ENCODE measurements around the gene LY6G5B. TPM values are rescaled to one million over a fixed set of nuclear protein-coding genes. Genes with fewer than 3 reads are reported as not detected.
A peak's percentile ranks its signal among the peaks of the same experiment; 100 is the strongest.

LY6G5B gene
- total RNA-seq, 1 donor from 2014 or later, result 12.6 TPM

GRCh38 chr6:31677955-31678354, 8.2 kb downstream of the LY6G5B start:
- DNase-seq (no peak), ATAC-seq (no peak)
- peaks cover 20% of the 10 kb centered on the region for H3K4me1 ChIP-seq
- no peak overlapping the region for H3K27ac ChIP-seq
- peaks cover 5% of the 10 kb centered on the region for H3K36me3 ChIP-seq
- no peak overlapping the region for H3K4me3 ChIP-seq
- no peaks in the 10 kb centered on the region for H3K9me3 ChIP-seq
- no peaks in the 10 kb centered on the region for H3K27me3 ChIP-seq
- intact Hi-C loops (cut with DNase I), result no loop called here
- TF ChIP-seq CTCF (IDR thresholded peaks at IDR 0.05), result no peak

- DNase-seq, result peak; percentile 90
- Histone ChIP-seq H3K4me1 (peaks cover 21% of the 10 kb centered on the region), H3K4me3 (peak within 1 kb of the TSS; percentile 71), H3K27ac (peak within 1 kb of the TSS; percentile 75), H3K9me3 (no peaks in the 10 kb centered on the region), H3K27me3 (no peaks in the 10 kb centered on the region), H3K36me3 (no peaks in the 10 kb centered on the region)
- peak; percentile 79 for TF ChIP-seq CTCF (IDR thresholded peaks at IDR 0.05)
- peak; percentile 91 for ATAC-seq
- intact Hi-C loops (cut with DNase I), result no loop called here
These were observed 10.7 kb downstream of the LY6G5B start, which contains the start of gene LY6G5C for GRCh38 chr6:31680226-31681134. TSS of gene LY6G5C (minus strand) at chr6:31681067. CDS start at chr6:31680373, 694 bp downstream.

GRCh38 chr6:31681135-31681671, 11.4 kb downstream of the LY6G5B start:
- DNase-seq, result peak; percentile 79
- peak overlapping the region; percentile 75 for H3K27ac ChIP-seq
- ATAC-seq, result peak; percentile 55
- no peaks in the 10 kb centered on the region for H3K27me3 ChIP-seq
- TF ChIP-seq CTCF (IDR thresholded peaks at IDR 0.05), result no peak
- peaks cover 21% of the 10 kb centered on the region for H3K4me1 ChIP-seq
- H3K4me3 ChIP-seq, result peak overlapping the region; percentile 71
- H3K36me3 ChIP-seq, result peaks cover 5% of the 10 kb centered on the region
- no peaks in the 10 kb centered on the region for H3K9me3 ChIP-seq
- intact Hi-C loops (cut with DNase I), result no loop called here

- no peak for DNase-seq
- Histone ChIP-seq H3K9me3 (no peaks in the 10 kb centered on the region), H3K4me3 (no peak overlapping the region), H3K27me3 (no peaks in the 10 kb centered on the region), H3K27ac (no peak overlapping the region), H3K4me1 (peaks cover 21% of the 10 kb centered on the region), H3K36me3 (peaks cover 29% of the 10 kb centered on the region)
- intact Hi-C loops (cut with DNase I), result no loop called here
- no peak for ATAC-seq
- no peak for TF ChIP-seq CTCF (IDR thresholded peaks at IDR 0.05)
These were observed 13.8 kb downstream of the LY6G5B start for GRCh38 chr6:31683591-31683990.

- no peak overlapping the region for H3K27ac ChIP-seq
- DNase-seq (no peak), ATAC-seq (no peak)
- no peak for TF ChIP-seq CTCF (IDR thresholded peaks at IDR 0.05)
- no peaks in the 10 kb centered on the region for H3K27me3 ChIP-seq
- no peaks in the 10 kb centered on the region for H3K9me3 ChIP-seq
- H3K4me1 ChIP-seq, result peaks cover 9% of the 10 kb centered on the region
- intact Hi-C loops (cut with DNase I), result no loop called here
- no peak overlapping the region for H3K4me3 ChIP-seq
- peaks cover 58% of the 10 kb centered on the region for H3K36me3 ChIP-seq
These were observed 16.7 kb downstream of the LY6G5B start for GRCh38 chr6:31686483-31686882.

All from upper lobe of right lung (tissue), 1 donor.